NCI-H2196 treated with DMSO at 0.1 percent for 48 hours (cell line): ENCODE measurements around the gene KIRREL3.

Source experiments
- DNase-seq: peaks from one replicate; lab custom pipeline; 2025; ENCODE audit not compliant: unreplicated experiment; lab: John Stamatoyannopoulos, UW

The KIRREL3 gene

DNA sequence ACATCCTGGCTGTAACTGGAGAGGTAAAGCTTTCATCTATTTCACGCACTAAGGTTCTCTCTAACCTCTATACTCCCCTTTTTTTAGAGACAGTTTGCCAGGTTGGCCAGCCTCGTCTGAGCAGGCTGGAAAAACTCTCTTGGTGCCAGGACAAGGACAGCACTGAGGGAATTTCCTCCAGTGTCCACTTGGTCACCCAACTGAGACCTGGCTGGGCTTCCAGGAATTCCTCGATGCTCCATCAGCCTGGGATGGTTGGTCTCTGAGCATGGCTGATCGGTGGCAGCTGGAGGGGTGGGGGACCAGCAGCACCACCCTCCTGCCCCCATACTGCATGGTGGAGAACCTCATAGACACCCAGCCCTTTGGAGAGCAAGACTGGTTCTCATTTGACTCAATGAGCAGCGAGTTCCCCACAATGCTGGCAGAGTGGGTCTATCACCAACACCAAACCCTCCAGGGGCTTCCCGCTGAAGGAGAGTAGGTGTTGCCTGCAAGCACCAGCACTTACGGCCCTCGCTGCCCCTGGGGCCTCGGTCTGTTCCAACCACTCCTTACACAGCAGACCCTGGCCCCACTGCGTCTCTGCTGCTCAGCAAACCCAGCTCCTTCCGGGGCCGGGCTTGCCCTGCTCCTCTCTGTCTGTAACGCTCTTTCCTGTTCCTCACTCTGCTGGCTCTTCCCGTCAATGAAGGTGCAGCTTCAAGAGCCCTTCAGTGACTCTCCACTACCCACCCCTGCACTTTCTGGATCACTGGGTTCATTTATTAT, 522.9 kb downstream of the KIRREL3 start:
- DNase-seq: no peak

DNA sequence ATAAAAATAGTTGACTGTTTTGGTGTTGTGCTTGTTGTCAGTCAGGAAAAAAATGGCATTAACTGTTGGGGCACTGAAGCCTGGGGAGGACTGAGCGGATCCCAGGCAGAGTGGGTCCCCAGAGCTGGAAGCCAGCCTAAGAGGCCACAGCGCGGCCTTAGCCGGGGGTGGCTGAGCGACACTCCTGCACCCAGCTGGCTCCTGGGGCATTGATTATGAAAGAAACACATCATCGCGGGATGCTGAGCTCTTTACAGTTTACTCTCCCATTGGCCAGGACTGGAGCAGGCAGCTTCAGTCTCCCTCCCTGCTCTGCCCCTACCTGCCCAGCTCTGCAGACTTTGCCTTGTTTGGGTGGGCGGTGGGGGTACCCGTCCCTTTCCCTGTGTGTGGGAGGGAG, 523.6 kb downstream of the KIRREL3 start:
- DNase-seq: no peak

DNA sequence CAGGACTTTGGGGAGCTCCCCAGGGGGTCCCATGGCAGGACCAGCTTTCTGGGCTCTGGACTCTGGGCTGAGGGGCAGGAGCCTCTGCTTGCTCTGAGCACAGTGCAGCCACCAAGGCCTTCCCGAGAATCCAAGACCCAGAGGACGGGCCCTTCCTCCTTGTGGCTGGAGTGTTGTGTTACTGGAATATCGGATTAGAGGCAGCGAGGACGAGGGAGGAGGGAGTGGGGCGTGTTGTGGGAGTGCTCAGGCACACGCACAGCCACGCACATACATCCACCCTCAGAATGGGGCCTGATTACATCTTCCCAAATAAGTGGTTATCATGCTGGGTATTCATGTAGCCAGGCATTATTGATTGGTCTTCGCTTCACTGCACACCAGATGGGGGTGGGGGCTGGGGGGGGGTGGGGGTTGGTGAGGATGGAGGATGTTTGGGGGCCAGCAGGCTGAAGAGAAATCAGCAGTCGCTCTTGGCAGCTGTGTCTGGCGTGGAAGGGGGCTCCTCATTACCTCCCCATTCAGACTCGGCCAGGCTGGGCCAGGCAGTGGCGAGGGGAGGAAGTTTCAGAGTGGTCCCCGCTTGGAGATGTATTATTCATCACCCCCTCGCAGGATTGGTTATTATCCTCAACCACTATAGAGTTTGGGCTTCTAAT, 524.2 kb downstream of the KIRREL3 start:
- DNase-seq: no peak

- no peak for DNase-seq
These were observed 525.3 kb downstream of the KIRREL3 start for GRCh38 chr11:126475014-126475991.

- no peak for DNase-seq
These were observed 526.4 kb downstream of the KIRREL3 start for GRCh38 chr11:126474220-126474619.

DNA sequence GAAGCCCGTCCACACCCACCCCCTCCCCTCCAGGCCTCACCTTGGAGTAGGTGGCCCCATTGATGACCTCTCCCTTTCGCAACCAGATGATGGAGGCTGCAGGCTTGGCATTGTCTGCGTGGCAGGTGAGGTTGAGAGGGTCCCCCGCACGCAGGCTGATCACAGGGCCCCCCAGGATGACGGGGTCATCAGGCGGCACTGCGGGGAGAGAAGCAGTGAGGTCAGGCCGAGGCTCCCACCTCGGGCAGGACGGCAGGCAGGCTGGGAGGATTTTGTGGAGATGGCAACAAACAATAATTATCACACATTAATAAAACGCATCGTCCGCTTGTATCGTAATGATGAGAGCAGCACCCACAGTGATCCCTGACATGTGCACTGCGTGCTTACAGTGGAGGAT, 527.3 kb downstream of the KIRREL3 start:
- DNase-seq: no peak

GRCh38 chr11:126469311-126469710, 531.3 kb downstream of the KIRREL3 start:
- DNase-seq: no peak

- no peak for DNase-seq
These were observed 532.5 kb downstream of the KIRREL3 start for GRCh38 chr11:126468102-126468521.

- DNase-seq: no peak
These were observed 533.1 kb downstream of the KIRREL3 start for GRCh38 chr11:126467471-126467870.

- DNase-seq: no peak
These were observed 533.6 kb downstream of the KIRREL3 start for GRCh38 chr11:126467046-126467370.

DNA sequence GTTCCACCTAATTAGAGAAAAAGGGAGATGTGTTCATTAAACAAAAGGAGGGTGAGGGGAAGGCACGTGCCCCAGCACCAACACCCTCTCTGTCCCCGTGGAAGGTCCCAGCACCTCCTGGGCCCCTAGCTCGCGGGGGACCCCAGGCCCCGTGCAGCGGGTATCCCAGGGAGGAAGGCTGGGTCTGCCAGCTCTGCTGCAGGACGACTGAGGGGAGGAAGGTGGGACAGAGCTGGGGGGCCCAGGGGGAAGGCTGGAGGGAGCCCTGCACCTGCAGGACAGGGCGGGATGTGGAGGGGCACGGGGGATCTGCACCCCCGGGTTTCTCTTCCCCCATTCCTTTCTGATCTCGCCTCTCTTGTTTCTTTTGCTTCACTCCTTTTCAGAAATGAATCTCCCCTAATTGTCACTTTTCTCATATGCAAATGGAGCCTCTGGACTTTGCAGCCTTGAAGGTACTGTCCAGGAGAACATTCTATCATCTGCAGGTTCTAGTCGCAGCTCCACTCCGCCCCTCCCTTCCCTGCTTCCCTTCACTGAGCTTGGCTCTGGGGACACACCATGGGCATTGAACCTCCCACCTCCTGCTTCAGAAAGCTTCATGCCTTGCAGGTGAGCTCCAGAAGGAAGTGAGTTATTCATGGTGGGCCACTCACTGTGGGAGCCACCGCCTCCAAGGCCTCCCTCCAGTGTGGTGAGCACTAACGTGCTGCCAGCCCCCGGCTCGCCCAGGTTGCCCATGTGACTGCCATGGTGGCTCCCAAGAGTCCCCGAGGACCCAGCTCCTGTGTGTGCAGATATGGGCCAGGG, 534.1 kb downstream of the KIRREL3 start:
- DNase-seq: no peak

- no peak for DNase-seq
These were observed 534.9 kb downstream of the KIRREL3 start for GRCh38 chr11:126465573-126466188.

DNA sequence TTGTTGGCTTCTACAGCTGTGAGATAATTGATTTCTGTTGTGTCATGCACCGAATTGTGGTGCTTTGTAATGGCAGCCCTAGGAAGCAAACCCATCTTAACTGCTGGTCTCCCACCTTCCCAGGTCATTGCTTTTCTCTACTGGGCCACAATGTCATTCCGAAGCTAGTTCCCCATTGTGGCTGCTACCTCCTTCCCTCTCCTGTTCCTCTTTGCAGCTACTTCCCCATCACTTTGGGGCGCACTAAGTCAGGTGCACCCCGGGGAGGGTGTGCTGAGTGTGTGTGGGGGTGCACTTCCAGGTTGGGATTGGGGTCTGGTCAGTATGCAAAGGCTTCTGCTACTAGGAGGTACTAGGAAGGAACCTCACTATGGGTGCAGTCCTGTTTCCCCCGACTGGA, 535.8 kb downstream of the KIRREL3 start:
- DNase-seq: no peak

- DNase-seq: no peak
These were observed 538.1 kb downstream of the KIRREL3 start for GRCh38 chr11:126462422-126462821.

GRCh38 chr11:126461996-126462395, 538.6 kb downstream of the KIRREL3 start:
- no peak for DNase-seq

DNA sequence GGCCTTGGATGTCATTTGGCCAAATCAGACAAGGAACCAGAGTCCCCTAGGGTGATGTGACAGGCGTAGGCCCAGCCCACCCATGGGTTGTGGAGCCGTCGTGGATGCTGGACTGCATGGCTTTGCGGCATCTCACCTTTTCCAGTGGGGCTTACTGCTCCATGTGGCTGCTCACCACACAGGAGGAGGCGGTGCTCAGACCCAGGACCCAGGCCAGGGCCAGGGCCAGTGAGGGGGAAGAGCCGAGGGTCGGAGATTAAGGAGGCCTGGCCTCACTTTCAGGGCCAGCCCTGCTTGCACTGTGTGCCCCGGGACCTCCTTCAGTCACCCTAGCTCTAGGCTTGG, 539.5 kb downstream of the KIRREL3 start:
- DNase-seq: no peak

DNA sequence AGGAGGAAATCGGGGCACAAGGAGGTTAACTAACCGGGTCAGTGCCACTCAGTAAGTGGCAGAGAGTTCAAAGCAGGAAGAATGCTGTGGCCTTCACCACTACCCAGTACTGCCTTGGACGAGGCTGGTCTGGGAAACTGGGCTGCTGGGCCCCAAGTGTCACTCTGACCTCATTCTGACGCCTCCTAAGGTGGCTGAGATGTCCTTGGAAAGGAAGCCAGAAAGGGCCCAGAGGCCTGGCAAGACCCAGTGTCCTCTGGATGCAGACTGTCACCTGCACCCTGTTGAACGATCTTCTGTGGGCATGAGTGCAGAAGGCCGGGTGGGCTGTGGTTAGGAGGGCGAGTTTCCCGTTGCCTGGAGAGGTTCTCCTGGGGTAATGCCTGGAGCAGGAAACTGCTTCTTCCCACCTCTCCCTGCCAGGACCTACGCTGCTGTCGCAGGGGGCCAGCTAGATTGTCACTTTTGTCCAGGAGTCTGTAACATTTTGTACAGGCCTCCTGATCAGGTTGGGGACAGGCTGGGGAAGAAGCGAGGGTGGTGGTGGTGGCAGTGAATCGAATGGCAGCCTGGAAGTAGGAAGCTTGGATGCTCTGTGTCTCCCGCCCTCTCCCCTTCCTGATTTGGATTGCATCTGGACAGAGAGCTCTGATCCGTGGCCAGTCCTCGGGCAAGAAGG, 540.0 kb downstream of the KIRREL3 start:
- no peak for DNase-seq

DNA sequence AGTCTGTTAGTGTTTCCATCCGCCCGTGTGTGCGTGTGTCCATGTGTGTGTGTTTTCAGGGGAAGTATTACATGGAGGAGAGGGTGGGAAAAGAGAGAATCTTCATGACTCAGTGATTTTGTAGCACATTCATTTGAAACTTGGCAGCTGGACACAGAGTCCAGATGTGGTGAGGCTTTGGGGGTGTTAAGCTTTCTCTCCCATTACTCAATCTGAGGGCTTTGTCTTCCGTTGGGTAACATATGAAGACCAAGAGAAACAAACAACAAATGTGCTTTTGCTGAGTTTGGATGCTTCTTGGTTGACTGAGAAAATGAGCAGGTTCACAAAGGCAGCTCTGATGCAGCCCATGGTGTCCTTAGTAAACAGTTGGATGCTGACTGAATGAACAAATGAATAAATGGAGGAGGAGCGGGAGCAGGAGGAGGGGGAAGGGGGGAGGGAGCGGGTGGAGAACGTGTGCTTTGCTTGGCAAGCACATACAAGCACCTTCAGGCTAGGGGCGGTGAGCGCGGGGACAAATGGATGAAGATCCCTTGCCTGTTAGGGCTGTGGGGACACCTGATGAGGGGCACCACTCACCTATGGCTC, 540.8 kb downstream of the KIRREL3 start:
- no peak for DNase-seq

- DNase-seq: no peak
These were observed 542.8 kb downstream of the KIRREL3 start for GRCh38 chr11:126457817-126458216.
